ENCODE measurements around the gene EOMES.

DNA sequence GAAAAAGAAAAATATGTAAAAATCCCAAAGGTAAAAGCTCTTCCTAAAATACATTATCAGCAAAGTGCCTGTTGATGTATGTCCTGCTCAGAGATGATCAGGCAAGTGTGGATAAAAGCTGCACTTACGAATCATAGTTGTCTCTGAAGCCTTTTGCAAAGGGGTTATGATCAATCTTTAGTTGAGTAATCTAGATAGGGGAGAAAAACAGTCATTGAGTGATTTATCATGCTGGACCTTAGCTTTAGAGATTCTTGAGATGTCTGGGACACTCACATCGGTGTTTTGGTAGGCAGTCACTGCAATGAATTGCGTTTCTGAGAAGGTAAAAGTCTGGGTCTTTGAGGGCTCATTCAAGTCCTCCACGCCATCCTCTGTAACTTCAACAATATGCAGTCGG, 3.7 kb downstream of the EOMES start:
- TF ChIP-seq CTCF (conservative IDR thresholded peaks at IDR 0.05 in 1 of 2, IDR thresholded peaks at IDR 0.05 in 1 of 2; ENCODE audit: low read depth in 1 of 2, low read length in 2 of 2) = no peak
- no peak for TF ChIP-seq EZH2 (IDR thresholded peaks at IDR 0.05; ENCODE audit: low read length, missing control alignments)

Data from fibroblast of lung (primary cell).